ENCODE results near the gene TMEM233. TPM values are rescaled to one million over a fixed set of nuclear protein-coding genes. Genes with fewer than 3 reads are reported as not detected.

TMEM233 gene
- total RNA-seq, result not detected

- Mint-ChIP-seq H3K27me3 (peaks cover 76% of the 10 kb centered on the region), H3K4me3 (no peak within 1 kb of the TSS), H3K4me1 (peaks cover 11% of the 10 kb centered on the region), H3K9me3 (no peaks in the 10 kb centered on the region), H3K36me3 (ENCODE audit: low read depth) (no peaks in the 10 kb centered on the region), H3K27ac (no peak within 1 kb of the TSS)
- no peak for DNase-seq
- ChIA-PET CTCF (no interaction called here), POLR2A (no interaction called here)
Measured at GRCh38 chr12:119593578-119594398, at the start of gene TMEM233. TMEM233 (plus strand) TSS chr12:119593774; CDS start chr12:119593849, 75 bp downstream.

DNA sequence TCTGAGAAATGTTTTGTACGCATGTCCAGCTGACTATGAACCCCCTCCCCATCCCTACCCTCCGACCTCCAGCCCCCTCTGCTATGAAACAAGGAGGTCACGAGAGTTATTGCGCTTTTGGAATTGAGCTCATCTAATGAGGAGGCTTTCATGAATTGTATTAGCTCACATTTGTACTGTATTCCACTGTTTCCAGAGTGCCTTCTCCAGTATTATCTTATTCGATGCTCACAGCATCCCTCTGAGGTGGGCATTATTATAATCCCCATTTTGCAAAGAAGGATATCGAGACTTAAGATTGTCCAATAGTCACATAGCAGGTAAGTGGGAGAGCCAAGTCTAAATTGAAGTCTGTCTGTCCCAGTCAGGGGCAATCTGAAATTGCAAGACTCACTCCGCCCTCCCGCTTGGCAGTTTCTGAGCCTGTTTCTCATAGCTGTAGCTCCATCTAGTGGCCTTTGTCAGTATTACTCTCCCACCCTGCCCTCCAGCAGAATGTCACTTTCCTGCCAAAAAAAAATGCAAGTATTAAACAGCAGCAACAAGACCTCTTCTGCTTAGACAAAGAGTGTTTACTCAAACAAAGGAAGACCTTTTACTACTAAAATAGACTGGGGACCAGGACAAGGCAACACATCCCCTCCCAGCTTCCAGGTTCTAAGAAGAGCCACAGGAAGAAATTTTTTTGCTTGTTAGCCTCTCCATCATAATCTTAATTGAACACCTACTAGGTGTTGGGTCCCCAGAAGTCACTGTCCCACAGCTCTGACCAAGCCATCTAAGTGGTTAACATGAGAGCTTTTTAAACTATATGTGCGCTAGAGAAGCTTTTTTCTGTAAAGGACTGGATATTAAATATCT, 48.6 kb upstream of the TMEM233 start:
- Mint-ChIP-seq H3K27ac (no peak overlapping the region), H3K9me3 (no peaks in the 10 kb centered on the region), H3K36me3 (ENCODE audit: low read depth) (no peaks in the 10 kb centered on the region), H3K4me3 (no peak overlapping the region), H3K27me3 (peaks cover 7% of the 10 kb centered on the region), H3K4me1 (no peaks in the 10 kb centered on the region)
- DNase-seq, result peak; percentile 53
- CTCF ChIA-PET, result interaction anchor here (0.7 to 8.9 kb wide), 6 partner anchors 11 to 132 kb away, joined by 3 to 83 read pairs (median 4); no protein-coding TSS in a partner anchor
- POLR2A ChIA-PET, result no interaction called here

DNA sequence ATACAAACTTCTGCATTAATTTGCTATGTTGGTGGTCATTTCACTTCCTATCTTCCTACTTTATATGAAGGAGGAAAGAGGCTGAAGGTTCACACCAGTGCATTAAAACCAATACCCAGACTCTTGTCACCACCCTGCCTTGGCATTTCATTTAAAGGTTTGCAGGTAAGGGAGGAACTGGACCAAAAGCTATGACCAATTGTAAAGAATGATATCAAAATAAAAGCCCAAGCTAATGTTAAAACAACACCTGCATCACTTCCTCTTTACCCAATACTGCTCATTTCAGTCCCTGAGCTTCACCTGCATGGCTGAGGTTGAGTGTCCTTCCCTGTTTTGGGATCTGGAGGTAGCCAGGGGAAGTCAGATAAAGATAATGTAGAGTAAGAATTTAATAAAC, 47.2 kb upstream of the TMEM233 start:
- ChIA-PET CTCF (interaction anchor here (1.5 to 8.9 kb wide), 3 partner anchors 18 to 102 kb away, joined by 3 to 83 read pairs (median 6); no protein-coding TSS in a partner anchor), POLR2A (no interaction called here)
- H3K4me3 Mint-ChIP-seq, result no peak overlapping the region
- H3K4me1 Mint-ChIP-seq, result no peaks in the 10 kb centered on the region
- no peak for DNase-seq
- no peak overlapping the region for H3K27ac Mint-ChIP-seq
- no peaks in the 10 kb centered on the region for H3K9me3 Mint-ChIP-seq
- H3K36me3 Mint-ChIP-seq (ENCODE audit: low read depth), result no peaks in the 10 kb centered on the region
- peaks cover 11% of the 10 kb centered on the region for H3K27me3 Mint-ChIP-seq

GRCh38 chr12:119547001-119547400, 46.6 kb upstream of the TMEM233 start:
- no peak for DNase-seq
- Mint-ChIP-seq H3K9me3 (no peaks in the 10 kb centered on the region), H3K4me1 (no peaks in the 10 kb centered on the region), H3K4me3 (no peak overlapping the region), H3K27ac (no peak overlapping the region), H3K36me3 (ENCODE audit: low read depth) (no peaks in the 10 kb centered on the region), H3K27me3 (peaks cover 11% of the 10 kb centered on the region)
- ChIA-PET CTCF (interaction anchor here (1.5 to 8.9 kb wide), 2 partner anchors 32 to 102 kb away, joined by 3 to 83 read pairs; no protein-coding TSS in a partner anchor), POLR2A (no interaction called here)

- no peaks in the 10 kb centered on the region for H3K9me3 Mint-ChIP-seq
- H3K27me3 Mint-ChIP-seq, result peaks cover 1% of the 10 kb centered on the region
- CTCF ChIA-PET, result no interaction called here
- POLR2A ChIA-PET, result no interaction called here
- H3K27ac Mint-ChIP-seq, result no peak overlapping the region
- no peaks in the 10 kb centered on the region for H3K36me3 Mint-ChIP-seq (ENCODE audit: low read depth)
- H3K4me3 Mint-ChIP-seq, result no peak overlapping the region
- no peak for DNase-seq
- H3K4me1 Mint-ChIP-seq, result no peaks in the 10 kb centered on the region
Measured at GRCh38 chr12:119556854-119557253, 36.7 kb upstream of the TMEM233 start.

DNA sequence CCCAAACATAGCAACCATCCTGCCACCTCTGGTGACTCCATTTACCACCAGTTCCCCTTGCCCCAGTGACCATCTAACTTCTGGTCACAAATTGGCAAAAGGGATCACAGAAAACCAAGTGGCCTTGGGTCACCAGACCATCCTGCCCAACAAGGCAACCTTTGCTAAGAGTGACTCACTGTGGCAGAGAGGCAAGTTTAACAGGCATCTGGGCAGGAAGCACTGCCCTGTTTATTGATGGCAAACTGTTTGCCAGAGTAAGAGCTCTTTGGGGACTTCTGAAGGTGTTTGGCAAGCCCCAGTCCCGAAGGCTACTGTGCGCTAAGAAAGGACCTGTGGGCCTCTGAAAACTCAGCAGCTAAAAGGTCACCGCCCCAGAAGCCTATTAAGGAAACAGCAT, 28.2 kb upstream of the TMEM233 start:
- Mint-ChIP-seq H3K27me3 (no peaks in the 10 kb centered on the region), H3K9me3 (no peaks in the 10 kb centered on the region), H3K36me3 (ENCODE audit: low read depth) (no peaks in the 10 kb centered on the region), H3K27ac (no peak overlapping the region), H3K4me1 (no peaks in the 10 kb centered on the region), H3K4me3 (no peak overlapping the region)
- DNase-seq, result no peak
- POLR2A ChIA-PET, result no interaction called here
- CTCF ChIA-PET, result interaction anchor here (1.4 kb wide), 1 partner anchor 20 kb away, joined by 6 read pairs; no protein-coding TSS in a partner anchor

- POLR2A ChIA-PET, result no interaction called here
- H3K27ac Mint-ChIP-seq, result no peak overlapping the region
- no peak for DNase-seq
- H3K9me3 Mint-ChIP-seq, result no peaks in the 10 kb centered on the region
- H3K27me3 Mint-ChIP-seq, result no peaks in the 10 kb centered on the region
- CTCF ChIA-PET, result no interaction called here
- no peak overlapping the region for H3K4me3 Mint-ChIP-seq
- H3K36me3 Mint-ChIP-seq (ENCODE audit: low read depth), result no peaks in the 10 kb centered on the region
- no peaks in the 10 kb centered on the region for H3K4me1 Mint-ChIP-seq
Measured at GRCh38 chr12:119570771-119571170, 22.8 kb upstream of the TMEM233 start.

GRCh38 chr12:119573086-119573485, 20.5 kb upstream of the TMEM233 start:
- ChIA-PET POLR2A (no interaction called here), CTCF (no interaction called here)
- no peak for DNase-seq
- Mint-ChIP-seq H3K36me3 (ENCODE audit: low read depth) (no peaks in the 10 kb centered on the region), H3K9me3 (no peaks in the 10 kb centered on the region), H3K4me3 (no peak overlapping the region), H3K27ac (no peak overlapping the region), H3K27me3 (peaks cover 2% of the 10 kb centered on the region), H3K4me1 (no peaks in the 10 kb centered on the region)

GRCh38 chr12:119574255-119574654, 19.3 kb upstream of the TMEM233 start:
- peaks cover 2% of the 10 kb centered on the region for H3K27me3 Mint-ChIP-seq
- H3K4me1 Mint-ChIP-seq, result no peaks in the 10 kb centered on the region
- ChIA-PET CTCF (no interaction called here), POLR2A (no interaction called here)
- H3K4me3 Mint-ChIP-seq, result no peak overlapping the region
- no peaks in the 10 kb centered on the region for H3K9me3 Mint-ChIP-seq
- no peaks in the 10 kb centered on the region for H3K36me3 Mint-ChIP-seq (ENCODE audit: low read depth)
- no peak for DNase-seq
- H3K27ac Mint-ChIP-seq, result no peak overlapping the region

- ChIA-PET POLR2A (no interaction called here), CTCF (no interaction called here)
- H3K4me1 Mint-ChIP-seq, result no peaks in the 10 kb centered on the region
Measured at GRCh38 chr12:119576118-119576810, 17.3 kb upstream of the TMEM233 start.

DNA sequence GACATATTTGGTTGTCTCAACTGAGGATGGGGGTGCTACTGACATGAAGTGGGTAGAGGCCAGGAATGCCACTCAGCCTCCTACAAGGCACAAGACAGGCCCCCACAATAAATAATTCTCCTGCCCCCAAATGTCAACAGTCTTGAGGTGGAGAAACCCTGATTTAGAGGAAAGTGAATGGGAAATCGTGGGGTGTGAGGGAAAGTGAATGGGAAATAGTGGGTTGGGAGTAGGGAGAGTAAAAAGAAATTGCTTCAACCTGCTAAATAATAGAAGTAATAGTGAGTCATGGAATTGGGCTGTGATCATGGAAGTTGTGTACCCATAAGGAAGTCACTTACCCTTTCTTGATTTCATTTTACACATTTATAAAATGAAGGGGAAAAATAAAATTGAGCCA, 16.7 kb upstream of the TMEM233 start:
- Mint-ChIP-seq H3K27me3 (peaks cover 6% of the 10 kb centered on the region), H3K27ac (no peak overlapping the region), H3K36me3 (ENCODE audit: low read depth) (no peaks in the 10 kb centered on the region), H3K9me3 (no peaks in the 10 kb centered on the region), H3K4me3 (no peak overlapping the region), H3K4me1 (no peaks in the 10 kb centered on the region)
- POLR2A ChIA-PET, result no interaction called here
- CTCF ChIA-PET, result no interaction called here
- DNase-seq, result no peak

More at GRCh38 chr12:119576118-119576810, 17.3 kb upstream of the TMEM233 start:
- H3K4me3 Mint-ChIP-seq, result no peak overlapping the region
- no peak overlapping the region for H3K27ac Mint-ChIP-seq
- H3K36me3 Mint-ChIP-seq (ENCODE audit: low read depth), result no peaks in the 10 kb centered on the region
- no peaks in the 10 kb centered on the region for H3K9me3 Mint-ChIP-seq
- H3K27me3 Mint-ChIP-seq, result peaks cover 3% of the 10 kb centered on the region
- no peak for DNase-seq

GRCh38 chr12:119578112-119578511, 15.5 kb upstream of the TMEM233 start:
- peaks cover 6% of the 10 kb centered on the region for H3K27me3 Mint-ChIP-seq

DNA sequence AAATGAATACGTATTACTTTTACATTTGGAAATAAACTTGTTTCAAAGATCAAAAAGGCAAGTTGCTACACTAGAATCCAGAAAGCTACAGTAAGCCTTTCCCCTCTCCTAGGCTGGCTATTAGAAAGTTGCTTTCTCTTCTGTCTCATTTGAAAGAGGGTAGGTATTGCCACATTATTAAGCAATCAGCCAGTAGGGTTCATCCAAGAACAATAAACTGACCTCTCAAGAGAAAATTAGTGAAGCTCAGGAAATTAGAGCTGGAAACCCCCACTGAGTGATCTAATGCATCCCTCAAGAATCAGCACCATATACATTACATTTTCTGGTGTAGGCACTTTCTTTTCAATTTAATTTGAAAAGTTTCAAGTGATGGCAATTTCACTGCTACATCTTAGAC, 4.5 kb upstream of the TMEM233 start:
- Mint-ChIP-seq H3K27ac (no peak overlapping the region), H3K9me3 (no peaks in the 10 kb centered on the region), H3K4me1 (no peaks in the 10 kb centered on the region), H3K36me3 (ENCODE audit: low read depth) (no peaks in the 10 kb centered on the region), H3K27me3 (peaks cover 44% of the 10 kb centered on the region), H3K4me3 (no peak overlapping the region)
- no peak for DNase-seq
- POLR2A ChIA-PET, result no interaction called here
- CTCF ChIA-PET, result no interaction called here

More at GRCh38 chr12:119578112-119578511, 15.5 kb upstream of the TMEM233 start:
- H3K27ac Mint-ChIP-seq, result no peak overlapping the region
- no peaks in the 10 kb centered on the region for H3K4me1 Mint-ChIP-seq
- no peak for DNase-seq
- POLR2A ChIA-PET, result no interaction called here
- CTCF ChIA-PET, result interaction anchor here (0.8 kb wide), 1 partner anchor 33 kb away, joined by 3 read pairs; no protein-coding TSS in a partner anchor
- H3K4me3 Mint-ChIP-seq, result no peak overlapping the region
- no peaks in the 10 kb centered on the region for H3K9me3 Mint-ChIP-seq
- no peaks in the 10 kb centered on the region for H3K36me3 Mint-ChIP-seq (ENCODE audit: low read depth)
